HG02759 (cell line): Measurements from ENCODE around the gene TAMM41.
A peak's percentile ranks its signal among the peaks of the same experiment; 100 is the strongest.
"Not testable (repeated sequence)": the region's sequence is repeated elsewhere in the genome, so short reads cannot be mapped to it uniquely, and the experiment has no call there.

Source experiments
- ATAC-seq: cut with Tn5 transposase; IDR thresholded peaks from one replicate; pipeline ENCODE4 v1.9.1; 2021; ENCODE audit warnings: mild to moderate bottlenecking, moderate library complexity; ENCODE audit not compliant: unreplicated experiment

Gene TAMM41

GRCh38 chr3:11769704-11770476 lies 76.8 kb downstream of the TAMM41 start:
- peak; percentile 13 for ATAC-seq

GRCh38 chr3:11768604-11769003 lies 78.1 kb downstream of the TAMM41 start:
- no peak for ATAC-seq

- no peak for ATAC-seq
Observed at GRCh38 chr3:11764931-11765363, 81.7 kb downstream of the TAMM41 start.

GRCh38 chr3:11759996-11760395 lies 86.7 kb downstream of the TAMM41 start:
- ATAC-seq, result no peak

GRCh38 chr3:11757929-11758328 lies 88.8 kb downstream of the TAMM41 start:
- no peak for ATAC-seq

GRCh38 chr3:11757441-11757875 lies 89.2 kb downstream of the TAMM41 start:
- ATAC-seq, result no peak

- ATAC-seq, result no peak
Observed at GRCh38 chr3:11755276-11755675, 91.4 kb downstream of the TAMM41 start.

GRCh38 chr3:11752254-11752653 lies 94.4 kb downstream of the TAMM41 start:
- not testable (repeated sequence) for ATAC-seq

- ATAC-seq, result not testable (repeated sequence)
Observed at GRCh38 chr3:11748306-11748705, 98.4 kb downstream of the TAMM41 start.
